Tibial nerve (tissue), 4 donors: ENCODE measurements around the gene PGF. TPM values are rescaled to one million over a fixed set of nuclear protein-coding genes. Genes with fewer than 3 reads are reported as not detected.

ENCODE experiments used
- DNase-seq, 2 donors: peaks; one replicate each; pipeline ENCODE4 v3.0.0-alpha.2; 2019; ENCODE audit warnings: low spot score in 2 of 2
- H3K27ac ChIP-seq, 4 donors: fragments of 200-600 bp; sonication (generic) in 3 of 4; one replicate each; pipeline ENCODE4 v1.5.1; 2017 to 2019; ENCODE audit warnings: mild to moderate bottlenecking in 1 of 4
- H3K27me3 ChIP-seq, 2 donors: fragments of 200-600 bp; sonication (generic) in 1 of 2; one replicate each; pipeline versions ENCODE4 v1.5.1 to v1.6.0; 2017 to 2019
- H3K36me3 ChIP-seq, 3 donors: fragments of 200-600 bp; sonication (generic); one replicate each; pipeline ENCODE4 v1.5.1; 2018 to 2019
- H3K4me1 ChIP-seq, 4 donors: fragments of 200-600 bp; sonication (generic) in 3 of 4; one replicate each; pipeline ENCODE4 v1.5.1; 2017 to 2019
- H3K4me3 ChIP-seq, 4 donors: fragments of 200-600 bp; sonication (generic) in 3 of 4; one replicate each; pipeline ENCODE4 v1.5.1; 2017 to 2019; ENCODE audit warnings: mild to moderate bottlenecking in 1 of 4, moderate library complexity in 1 of 4
- H3K9me3 ChIP-seq, 4 donors: fragments of 200-600 bp; sonication (generic) in 3 of 4; one replicate each; pipeline ENCODE4 v1.5.1; 2017 to 2019
- EP300 ChIP-seq, 2 donors: sonication (generic); formaldehyde crosslinking; IDR thresholded peaks; one replicate each; pipeline ENCODE4 v1.6.1; 2017; ENCODE audit warnings: antibody characterized with exemption in 2 of 2, mild to moderate bottlenecking in 1 of 2
- POLR2A ChIP-seq, 2 donors: fragments of 450-650 bp; IDR thresholded peaks; one replicate each; pipeline ENCODE4 v1.6.1; 2017; ENCODE audit warnings: antibody characterized with exemption in 2 of 2, mild to moderate bottlenecking in 2 of 2, moderate library complexity in 2 of 2
- WGBS, 2 donors: methylation state at CpG; one replicate each; pipeline ENCODE4 v1.1.5; 2018; 5-methylcytosine and 5-hydroxymethylcytosine counted together
- total RNA-seq, 4 donors: library from RNA; depleted of rRNA; stranded (reverse); fragments of >200 nt; gene quantifications; one replicate each; pipeline ENCODE4 v1.1.0, GENCODE V29; 2016
- TF ChIP-seq, protein P1 (sequence below), 5 experiments: fragments of 200-600 bp in 3 of 5; fragments of 450-650 bp in 2 of 5; sonication (generic) in 3 of 5; IDR thresholded peaks; one replicate each; pipeline ENCODE4 v1.5.1; 2016 to 2019; ENCODE audit warnings: antibody characterized with exemption in 5 of 5, mild to moderate bottlenecking in 3 of 5, moderate library complexity in 2 of 5

PGF gene
- total RNA-seq, 4 donors from 2014 or later, result 13.2 to 39.5 (median 18.0) TPM

DNA sequence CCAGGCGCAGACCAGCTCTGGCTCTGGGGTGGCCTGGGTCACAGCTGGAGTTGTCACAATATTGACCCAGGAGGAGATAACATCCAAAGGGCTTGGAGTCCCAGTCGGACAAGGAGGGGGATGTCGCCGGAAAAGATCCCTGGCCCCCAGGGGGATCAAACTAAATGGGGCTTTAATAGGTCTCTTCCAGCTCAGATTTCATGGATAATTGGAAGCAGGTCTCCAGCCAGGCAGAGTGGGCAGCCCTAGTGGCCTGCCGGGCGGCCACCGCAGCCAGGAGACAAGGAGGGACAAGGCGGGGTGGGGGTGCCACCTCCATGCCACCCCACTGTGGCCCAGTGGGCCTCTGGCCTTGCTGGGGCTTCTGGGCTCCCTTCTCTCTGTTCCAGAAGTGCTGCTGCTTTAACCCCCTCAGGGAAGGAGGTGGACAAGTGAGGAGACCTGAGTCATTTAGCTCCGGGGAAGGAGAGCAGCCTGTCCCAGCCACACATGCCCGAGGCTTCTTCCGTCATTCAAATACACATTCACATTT, 23.1 kb upstream of the PGF start:
- Histone ChIP-seq H3K27ac (no peak overlapping the region), H3K4me3 (no peak overlapping the region), H3K36me3 (no peaks in the 10 kb centered on the region), H3K27me3 (no peaks in the 10 kb centered on the region), H3K9me3 (no peaks in the 10 kb centered on the region), H3K4me1 (peaks cover 0 to 73% (median 13%) of the 10 kb centered on the region in 4 donors)
- TF ChIP-seq POLR2A (IDR thresholded peaks at IDR 0.05) (no peak), EP300 (IDR thresholded peaks at IDR 0.05) (no peak)
- TF ChIP-seq, protein P1, sequence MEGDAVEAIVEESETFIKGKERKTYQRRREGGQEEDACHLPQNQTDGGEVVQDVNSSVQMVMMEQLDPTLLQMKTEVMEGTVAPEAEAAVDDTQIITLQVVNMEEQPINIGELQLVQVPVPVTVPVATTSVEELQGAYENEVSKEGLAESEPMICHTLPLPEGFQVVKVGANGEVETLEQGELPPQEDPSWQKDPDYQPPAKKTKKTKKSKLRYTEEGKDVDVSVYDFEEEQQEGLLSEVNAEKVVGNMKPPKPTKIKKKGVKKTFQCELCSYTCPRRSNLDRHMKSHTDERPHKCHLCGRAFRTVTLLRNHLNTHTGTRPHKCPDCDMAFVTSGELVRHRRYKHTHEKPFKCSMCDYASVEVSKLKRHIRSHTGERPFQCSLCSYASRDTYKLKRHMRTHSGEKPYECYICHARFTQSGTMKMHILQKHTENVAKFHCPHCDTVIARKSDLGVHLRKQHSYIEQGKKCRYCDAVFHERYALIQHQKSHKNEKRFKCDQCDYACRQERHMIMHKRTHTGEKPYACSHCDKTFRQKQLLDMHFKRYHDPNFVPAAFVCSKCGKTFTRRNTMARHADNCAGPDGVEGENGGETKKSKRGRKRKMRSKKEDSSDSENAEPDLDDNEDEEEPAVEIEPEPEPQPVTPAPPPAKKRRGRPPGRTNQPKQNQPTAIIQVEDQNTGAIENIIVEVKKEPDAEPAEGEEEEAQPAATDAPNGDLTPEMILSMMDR (IDR thresholded peaks at IDR 0.05), result no peak
- no peak for DNase-seq
- 70 to 75% methylated on average over 9 to 10 of the region's 11 CpGs for WGBS, 2 donors

DNA sequence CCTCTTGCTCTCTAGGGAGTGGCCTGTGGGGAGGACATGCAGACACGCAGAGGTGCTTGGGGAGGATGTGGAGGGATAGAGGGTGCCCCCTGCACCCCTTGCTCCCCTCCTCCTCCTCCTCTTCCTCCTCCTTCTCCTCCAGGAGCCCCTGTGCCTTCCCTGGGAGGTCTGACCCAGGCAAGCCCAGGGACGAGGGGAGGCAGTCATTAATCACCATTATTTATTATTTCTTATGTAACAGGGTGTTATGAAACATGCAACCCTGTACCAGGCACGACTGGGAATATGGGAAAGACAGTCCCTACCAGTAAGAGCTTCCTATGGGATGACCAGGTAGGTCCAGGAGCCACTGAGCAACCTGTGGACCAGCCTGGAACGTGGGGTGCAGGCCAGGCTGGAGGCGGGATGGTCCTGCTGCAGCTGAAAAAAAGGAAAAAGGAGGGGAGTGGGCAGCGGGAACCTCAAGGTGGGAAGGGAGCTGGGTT, 22.5 kb upstream of the PGF start:
- no peak for DNase-seq
- WGBS, 2 donors, result 55 to 57% methylated on average over 6 of the region's 6 CpGs
- no peak overlapping the region for H3K4me3 ChIP-seq
- H3K27ac ChIP-seq, result no peak overlapping the region
- no peaks in the 10 kb centered on the region for H3K9me3 ChIP-seq
- H3K36me3 ChIP-seq, result no peaks in the 10 kb centered on the region
- TF ChIP-seq EP300 (IDR thresholded peaks at IDR 0.05), result no peak
- TF ChIP-seq, protein P1 (IDR thresholded peaks at IDR 0.05), result no peak
- no peak for TF ChIP-seq POLR2A (IDR thresholded peaks at IDR 0.05)
- H3K4me1 ChIP-seq, result peaks cover 0 to 78% (median 16%) of the 10 kb centered on the region in 4 donors
- no peaks in the 10 kb centered on the region for H3K27me3 ChIP-seq

DNA sequence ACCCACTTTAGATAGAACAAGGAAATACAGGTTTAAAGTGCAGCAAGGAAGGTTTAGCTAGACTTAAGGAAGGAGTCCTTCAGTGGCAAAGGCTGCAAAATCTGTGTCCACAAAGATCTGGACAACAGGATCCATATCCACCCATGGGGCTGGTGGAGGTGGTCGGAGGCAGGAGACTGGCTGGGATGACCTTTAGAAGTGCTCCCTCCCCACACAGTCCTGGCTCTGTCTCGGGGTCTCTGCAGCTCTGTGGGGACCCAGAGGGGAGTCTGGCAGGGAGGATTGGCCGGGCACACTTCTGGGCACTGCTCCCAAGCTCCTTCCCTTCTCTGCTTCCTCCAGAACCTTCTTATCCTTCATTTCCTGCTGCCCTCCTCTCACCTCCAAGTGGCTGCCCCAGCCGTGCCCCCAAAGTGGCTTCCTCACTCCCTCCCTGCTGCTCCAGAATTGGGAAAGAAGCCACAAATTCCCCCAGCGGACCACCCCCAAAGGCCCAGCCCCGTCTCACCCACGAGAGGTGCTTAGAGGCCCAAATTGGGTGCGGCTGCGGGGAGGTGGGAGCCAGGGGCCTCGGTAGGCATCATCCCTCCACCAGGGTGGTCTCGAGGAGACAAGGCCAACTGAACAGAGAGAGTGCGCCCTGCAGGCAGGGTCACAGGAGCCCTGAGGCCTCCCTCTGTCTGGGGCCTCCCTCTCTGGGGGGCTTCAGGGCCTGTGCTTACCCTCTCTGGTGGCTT, 21.9 kb upstream of the PGF start:
- DNase-seq, result no peak
- Histone ChIP-seq H3K4me1 (peaks cover 0 to 78% (median 16%) of the 10 kb centered on the region in 4 donors), H3K4me3 (no peak overlapping the region), H3K36me3 (no peaks in the 10 kb centered on the region), H3K27me3 (no peaks in the 10 kb centered on the region), H3K9me3 (no peaks in the 10 kb centered on the region), H3K27ac (no peak overlapping the region)
- 64 to 65% methylated on average over 10 of the region's 12 CpGs for WGBS, 2 donors
- no peak for TF ChIP-seq EP300 (IDR thresholded peaks at IDR 0.05)
- TF ChIP-seq POLR2A (IDR thresholded peaks at IDR 0.05), result no peak
- TF ChIP-seq, protein P1 (IDR thresholded peaks at IDR 0.05), result no peak

DNA sequence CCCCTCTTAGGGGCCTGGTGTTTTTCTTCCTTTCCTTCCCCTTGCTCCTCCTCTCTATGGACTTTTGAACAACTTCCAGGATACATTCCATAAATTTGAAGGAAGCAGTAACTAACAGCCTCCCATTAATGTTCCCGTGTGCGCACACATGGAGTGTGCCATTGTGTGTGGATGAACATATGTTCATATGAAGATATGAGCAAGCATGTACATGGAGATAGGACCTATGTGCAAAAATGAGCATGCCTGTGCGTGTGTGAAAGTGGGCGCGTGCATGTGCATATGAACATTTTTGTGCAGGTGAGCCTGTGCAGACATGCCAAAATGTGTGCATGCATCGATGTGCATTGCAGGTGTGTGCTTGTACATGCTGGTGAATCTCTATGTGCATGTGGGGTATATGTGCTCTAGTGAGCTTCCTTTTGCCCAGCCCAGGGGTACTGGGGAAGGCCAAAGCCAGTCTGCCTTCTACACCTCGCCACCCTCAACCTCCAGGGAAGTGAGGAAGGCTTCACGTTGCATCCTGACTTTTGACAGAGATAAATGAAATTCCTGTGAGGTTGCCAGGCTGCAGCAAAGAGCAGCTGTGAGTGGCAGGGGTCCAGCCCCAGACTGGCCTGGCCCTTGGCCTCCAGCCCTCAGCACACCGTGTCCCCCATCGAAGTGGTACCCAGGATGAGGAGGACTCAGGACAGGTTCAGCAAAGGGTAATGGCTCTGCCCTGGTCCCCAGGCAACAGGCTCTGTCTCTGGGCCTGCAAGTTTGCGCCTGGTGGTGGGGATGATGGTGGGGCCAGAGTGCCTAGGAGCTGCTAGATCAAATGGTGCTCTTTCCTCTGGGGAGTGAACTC, 21.1 kb upstream of the PGF start:
- no peak overlapping the region for H3K27ac ChIP-seq
- WGBS, 2 donors, result 85% methylated on average over 11 of the region's 11 CpGs
- H3K4me1 ChIP-seq, result peaks cover 0 to 70% (median 13%) of the 10 kb centered on the region in 4 donors
- H3K27me3 ChIP-seq, result no peaks in the 10 kb centered on the region
- H3K9me3 ChIP-seq, result no peaks in the 10 kb centered on the region
- no peak for DNase-seq
- H3K4me3 ChIP-seq, result no peak overlapping the region
- TF ChIP-seq POLR2A (IDR thresholded peaks at IDR 0.05) (no peak), EP300 (IDR thresholded peaks at IDR 0.05) (no peak)
- TF ChIP-seq, protein P1 (IDR thresholded peaks at IDR 0.05), result no peak
- no peaks in the 10 kb centered on the region for H3K36me3 ChIP-seq
